ENCODE results near the gene CACHD1.
"Not testable (repeated sequence)": the region's sequence is repeated elsewhere in the genome, so short reads cannot be mapped to it uniquely, and the experiment has no call there.

DNA sequence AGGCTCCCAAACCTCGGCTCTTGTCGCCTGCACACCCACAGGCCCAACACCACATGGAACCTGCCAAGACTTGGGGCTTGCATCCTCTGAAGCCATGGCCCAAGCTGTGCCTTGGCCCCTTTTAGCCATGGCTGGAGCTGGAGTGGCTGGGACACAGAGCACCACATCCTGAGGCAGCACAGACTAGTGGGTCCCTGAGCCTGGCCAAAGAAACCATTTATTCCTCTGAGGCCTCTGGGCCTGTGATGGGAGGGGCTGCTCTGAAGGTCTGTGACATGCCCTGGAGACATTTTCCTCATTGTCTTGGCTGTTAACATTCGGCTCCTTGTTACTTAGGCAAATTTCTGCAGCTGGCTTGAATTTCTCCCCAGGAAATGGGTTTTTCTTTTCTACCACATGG, 141.0 kb downstream of the CACHD1 start:
- TF ChIP-seq, protein P1, sequence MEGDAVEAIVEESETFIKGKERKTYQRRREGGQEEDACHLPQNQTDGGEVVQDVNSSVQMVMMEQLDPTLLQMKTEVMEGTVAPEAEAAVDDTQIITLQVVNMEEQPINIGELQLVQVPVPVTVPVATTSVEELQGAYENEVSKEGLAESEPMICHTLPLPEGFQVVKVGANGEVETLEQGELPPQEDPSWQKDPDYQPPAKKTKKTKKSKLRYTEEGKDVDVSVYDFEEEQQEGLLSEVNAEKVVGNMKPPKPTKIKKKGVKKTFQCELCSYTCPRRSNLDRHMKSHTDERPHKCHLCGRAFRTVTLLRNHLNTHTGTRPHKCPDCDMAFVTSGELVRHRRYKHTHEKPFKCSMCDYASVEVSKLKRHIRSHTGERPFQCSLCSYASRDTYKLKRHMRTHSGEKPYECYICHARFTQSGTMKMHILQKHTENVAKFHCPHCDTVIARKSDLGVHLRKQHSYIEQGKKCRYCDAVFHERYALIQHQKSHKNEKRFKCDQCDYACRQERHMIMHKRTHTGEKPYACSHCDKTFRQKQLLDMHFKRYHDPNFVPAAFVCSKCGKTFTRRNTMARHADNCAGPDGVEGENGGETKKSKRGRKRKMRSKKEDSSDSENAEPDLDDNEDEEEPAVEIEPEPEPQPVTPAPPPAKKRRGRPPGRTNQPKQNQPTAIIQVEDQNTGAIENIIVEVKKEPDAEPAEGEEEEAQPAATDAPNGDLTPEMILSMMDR (conservative IDR thresholded peaks at IDR 0.05; ENCODE audit: low read depth, low read length) = not testable (repeated sequence)
- TF ChIP-seq MAFK (IDR thresholded peaks at IDR 0.05; ENCODE audit: low read depth, low read length); BHLHE40 (IDR thresholded peaks at IDR 0.05; ENCODE audit: low read depth, low read length); RCOR1 (IDR thresholded peaks at IDR 0.05; ENCODE audit: insufficient replicate concordance, low read length); MXI1 (IDR thresholded peaks at IDR 0.05; ENCODE audit: borderline replicate concordance, low read depth, low read length): not testable (repeated sequence)
